Measurements from ENCODE around the gene LRIG3. TPM values are rescaled to one million over a fixed set of nuclear protein-coding genes. Genes with fewer than 3 reads are reported as not detected.

Gene LRIG3
- total and polyA plus RNA-seq, 9 of the 15 experiments (the other 6 are each of a cell fraction or from before 2014, with no cell fraction given) = 0.18 TPM; not detected in 8

DNA sequence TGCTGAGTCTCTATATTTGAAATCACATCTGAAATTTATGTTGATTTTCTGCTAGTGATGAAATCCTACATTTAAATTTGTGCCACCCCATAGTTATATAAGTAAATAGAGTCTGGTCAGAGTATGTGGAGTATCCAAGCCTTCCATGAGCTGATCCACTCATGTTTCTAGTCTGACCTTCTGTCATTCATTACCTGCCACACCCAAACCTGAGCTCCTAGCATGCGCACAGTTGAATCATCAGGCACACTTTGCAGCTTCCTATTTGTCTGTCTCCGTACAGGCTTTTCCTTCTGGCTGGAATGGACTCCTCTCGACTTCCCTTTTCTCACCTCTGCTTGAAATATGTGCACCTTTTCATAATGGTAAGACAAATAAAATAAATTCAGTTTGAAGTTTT lies 45.3 kb upstream of the LRIG3 start:
- H3K79me2 ChIP-seq (ENCODE audit: control insufficient read depth, insufficient read depth, low read length) = no peaks in the 10 kb centered on the region
- ATAC-seq (no peak), FAIRE-seq (no peak), DNase-seq (ENCODE audit: extremely low read depth in 1 of 4, low spot score in 3 of 4) (no peak)
- ChIA-PET CTCF (ENCODE audit: low intra/inter-chr PET ratio) (no interaction called here), POLR2A (no interaction called here)
- in situ Hi-C loops (cut with MboI) (no loop called here), intact Hi-C loops (cut with micrococcal nuclease) (no loop called here)
- 7% methylated on average over 3 of the region's 3 CpGs for WGBS (ENCODE audit: insufficient coverage, low coverage, missing lambda C conversion rate)
- no peak overlapping the region for H3K27ac ChIP-seq (ENCODE audit: extremely low read depth, low read depth, low read length)
- no peak overlapping the region for H3K9ac ChIP-seq (ENCODE audit: insufficient read depth in 1 of 2, low read depth in 2 of 2, low read length in 2 of 2)
- H3K4me1 ChIP-seq (replicated peaks in 1 of 2; ENCODE audit: control insufficient read depth in 2 of 2, insufficient read depth in 2 of 2, low read length in 2 of 2) = no peaks in the 10 kb centered on the region
- no peaks in the 10 kb centered on the region for H3K9me3 ChIP-seq (replicated peaks; ENCODE audit: control insufficient read depth, insufficient read depth, low read depth, low read length)
- no peaks in the 10 kb centered on the region for H3K36me3 ChIP-seq (ENCODE audit: control insufficient read depth, insufficient read depth, low read length)
- H3K9me1 ChIP-seq (ENCODE audit: control insufficient read depth, insufficient read depth, low read length) = no peaks in the 10 kb centered on the region
- no peak overlapping the region for H2AFZ ChIP-seq (ENCODE audit: low read depth, low read length)
- H3K27me3 ChIP-seq (ENCODE audit: control insufficient read depth in 2 of 2, insufficient read depth in 2 of 2, low read length in 2 of 2) = no peaks in the 10 kb centered on the region
- H3K4me2 ChIP-seq (ENCODE audit: insufficient read depth, low read length) = no peak overlapping the region
- H4K20me1 ChIP-seq (replicated peaks; ENCODE audit: control insufficient read depth, insufficient read depth, low read length) = no peaks in the 10 kb centered on the region
- BruUV-seq (replicated peaks) = no TSS peak
- H3K4me3 ChIP-seq = no peak overlapping the region
- TF ChIP-seq TBL1XR1 (IDR thresholded peaks at IDR 0.05; ENCODE audit: low read length in 2 of 2) = no peak
- no peak for TF ChIP-seq FOXA1 (IDR thresholded peaks at IDR 0.05; ENCODE audit: borderline replicate concordance)
- TF ChIP-seq FOXJ3 (CRISPR knock-in tag; IDR thresholded peaks at IDR 0.05) = no peak
- no peak for TF ChIP-seq RBM17 (IDR thresholded peaks at IDR 0.05; ENCODE audit: borderline replicate concordance, low read depth, low read length)
- no peak for TF ChIP-seq U2AF1 (optimal IDR thresholded peaks at IDR 0.05; ENCODE audit: low read depth, low read length)
- no peak for TF ChIP-seq POLR2G (IDR thresholded peaks at IDR 0.05; ENCODE audit: low read depth, low read length)
- no peak for TF ChIP-seq ZBTB12 (CRISPR knock-in tag; IDR thresholded peaks at IDR 0.05)
- no peak for TF ChIP-seq OTX1 (CRISPR knock-in tag; IDR thresholded peaks at IDR 0.05)
- TF ChIP-seq, protein P1, sequence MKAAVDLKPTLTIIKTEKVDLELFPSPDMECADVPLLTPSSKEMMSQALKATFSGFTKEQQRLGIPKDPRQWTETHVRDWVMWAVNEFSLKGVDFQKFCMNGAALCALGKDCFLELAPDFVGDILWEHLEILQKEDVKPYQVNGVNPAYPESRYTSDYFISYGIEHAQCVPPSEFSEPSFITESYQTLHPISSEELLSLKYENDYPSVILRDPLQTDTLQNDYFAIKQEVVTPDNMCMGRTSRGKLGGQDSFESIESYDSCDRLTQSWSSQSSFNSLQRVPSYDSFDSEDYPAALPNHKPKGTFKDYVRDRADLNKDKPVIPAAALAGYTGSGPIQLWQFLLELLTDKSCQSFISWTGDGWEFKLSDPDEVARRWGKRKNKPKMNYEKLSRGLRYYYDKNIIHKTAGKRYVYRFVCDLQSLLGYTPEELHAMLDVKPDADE (conservative IDR thresholded peaks at IDR 0.05; ENCODE audit: control insufficient read depth, low read depth, low read length) = no peak
- TF ChIP-seq, protein P2, sequence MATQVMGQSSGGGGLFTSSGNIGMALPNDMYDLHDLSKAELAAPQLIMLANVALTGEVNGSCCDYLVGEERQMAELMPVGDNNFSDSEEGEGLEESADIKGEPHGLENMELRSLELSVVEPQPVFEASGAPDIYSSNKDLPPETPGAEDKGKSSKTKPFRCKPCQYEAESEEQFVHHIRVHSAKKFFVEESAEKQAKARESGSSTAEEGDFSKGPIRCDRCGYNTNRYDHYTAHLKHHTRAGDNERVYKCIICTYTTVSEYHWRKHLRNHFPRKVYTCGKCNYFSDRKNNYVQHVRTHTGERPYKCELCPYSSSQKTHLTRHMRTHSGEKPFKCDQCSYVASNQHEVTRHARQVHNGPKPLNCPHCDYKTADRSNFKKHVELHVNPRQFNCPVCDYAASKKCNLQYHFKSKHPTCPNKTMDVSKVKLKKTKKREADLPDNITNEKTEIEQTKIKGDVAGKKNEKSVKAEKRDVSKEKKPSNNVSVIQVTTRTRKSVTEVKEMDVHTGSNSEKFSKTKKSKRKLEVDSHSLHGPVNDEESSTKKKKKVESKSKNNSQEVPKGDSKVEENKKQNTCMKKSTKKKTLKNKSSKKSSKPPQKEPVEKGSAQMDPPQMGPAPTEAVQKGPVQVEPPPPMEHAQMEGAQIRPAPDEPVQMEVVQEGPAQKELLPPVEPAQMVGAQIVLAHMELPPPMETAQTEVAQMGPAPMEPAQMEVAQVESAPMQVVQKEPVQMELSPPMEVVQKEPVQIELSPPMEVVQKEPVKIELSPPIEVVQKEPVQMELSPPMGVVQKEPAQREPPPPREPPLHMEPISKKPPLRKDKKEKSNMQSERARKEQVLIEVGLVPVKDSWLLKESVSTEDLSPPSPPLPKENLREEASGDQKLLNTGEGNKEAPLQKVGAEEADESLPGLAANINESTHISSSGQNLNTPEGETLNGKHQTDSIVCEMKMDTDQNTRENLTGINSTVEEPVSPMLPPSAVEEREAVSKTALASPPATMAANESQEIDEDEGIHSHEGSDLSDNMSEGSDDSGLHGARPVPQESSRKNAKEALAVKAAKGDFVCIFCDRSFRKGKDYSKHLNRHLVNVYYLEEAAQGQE (IDR thresholded peaks at IDR 0.05; ENCODE audit: borderline replicate concordance) = no peak
- TF ChIP-seq, protein P2 (CRISPR knock-in tag; IDR thresholded peaks at IDR 0.05; ENCODE audit: low read depth) = no peak
- TF ChIP-seq ZNF121 (CRISPR knock-in tag; conservative IDR thresholded peaks at IDR 0.05) = no peak

Measured in K562 (cell line).